ENCODE data around the gene ABCC8.

DNA sequence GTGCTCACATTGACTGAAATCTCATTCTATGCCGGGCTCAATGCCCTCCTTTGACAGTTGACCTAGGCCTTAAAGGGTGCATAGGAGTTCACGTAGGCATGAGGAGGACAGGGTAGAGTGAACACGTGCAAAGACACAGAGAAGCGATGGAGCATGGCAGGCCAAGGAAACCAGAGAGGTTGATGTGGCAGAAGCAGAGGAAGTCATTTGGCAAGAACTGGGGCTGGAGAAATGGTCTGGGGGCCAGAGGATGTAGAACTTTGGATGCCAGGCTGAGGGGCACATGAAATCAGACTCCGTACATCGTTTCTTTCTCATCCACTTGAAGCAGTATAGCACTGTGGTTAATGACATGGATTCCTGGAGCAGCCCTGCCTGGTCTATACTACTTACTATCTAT, 13.6 kb upstream of the ABCC8 start:
- TF ChIP-seq POLR2AphosphoS5 (IDR thresholded peaks at IDR 0.05; ENCODE audit: low read depth, low read length) (no peak), POLR2A (IDR thresholded peaks at IDR 0.05; ENCODE audit: low read depth, low read length) (no peak), TAF1 (IDR thresholded peaks at IDR 0.05; ENCODE audit: borderline replicate concordance, low read depth, low read length) (no peak)

All from GM12892 (cell line).